ENCODE data around the gene OR7C1.
"Not testable (repeated sequence)": the region's sequence is repeated elsewhere in the genome, so short reads cannot be mapped to it uniquely, and the experiment has no call there.

OR7C1 gene

GRCh38 chr19:14783410-14783998 lies 51.5 kb downstream of the OR7C1 start:
- DNase-seq, result peak in 1 of 2 donors; percentile 25

- DNase-seq, result no peak
Observed at GRCh38 chr19:14782626-14783409, 52.2 kb downstream of the OR7C1 start.

GRCh38 chr19:14781713-14782536 lies 53.1 kb downstream of the OR7C1 start:
- not testable (repeated sequence) for DNase-seq

GRCh38 chr19:14780622-14781225 lies 54.3 kb downstream of the OR7C1 start:
- not testable (repeated sequence) for DNase-seq

GRCh38 chr19:14779151-14779550 lies 55.8 kb downstream of the OR7C1 start:
- no peak for DNase-seq

GRCh38 chr19:14778110-14778845 lies 56.7 kb downstream of the OR7C1 start, which contains the start of gene ADGRE2:
TSS of gene ADGRE2 (minus strand) at chr19:14778560. CDS start at chr19:14776756, 1,804 bp downstream.
- DNase-seq, result not testable (repeated sequence)

- not testable (repeated sequence) for DNase-seq
Observed at GRCh38 chr19:14777645-14778044, 57.3 kb downstream of the OR7C1 start.

- DNase-seq, result peak in 1 of 2 donors; percentile 20
Observed at GRCh38 chr19:14775869-14776586, 59.0 kb downstream of the OR7C1 start.

GRCh38 chr19:14775326-14775725 lies 59.7 kb downstream of the OR7C1 start:
- DNase-seq, result not testable (repeated sequence)

- no peak for DNase-seq
Observed at GRCh38 chr19:14774373-14774772, 60.6 kb downstream of the OR7C1 start.

- DNase-seq, result not testable (repeated sequence)
Observed at GRCh38 chr19:14773722-14774121, 61.3 kb downstream of the OR7C1 start.

GRCh38 chr19:14772995-14773394 lies 62.0 kb downstream of the OR7C1 start:
- no peak for DNase-seq

- DNase-seq, result no peak
Observed at GRCh38 chr19:14772467-14772866, 62.5 kb downstream of the OR7C1 start.

GRCh38 chr19:14770944-14771839 lies 63.8 kb downstream of the OR7C1 start:
- DNase-seq, result no peak

- DNase-seq, result no peak
Observed at GRCh38 chr19:14770136-14770535, 64.8 kb downstream of the OR7C1 start.

- DNase-seq, result no peak
Observed at GRCh38 chr19:14769201-14769600, 65.8 kb downstream of the OR7C1 start.

- no peak for DNase-seq
Observed at GRCh38 chr19:14768001-14768400, 67.0 kb downstream of the OR7C1 start.

- no peak for DNase-seq
Observed at GRCh38 chr19:14767466-14767971, 67.5 kb downstream of the OR7C1 start.

GRCh38 chr19:14765841-14766240 lies 69.1 kb downstream of the OR7C1 start:
- not testable (repeated sequence) for DNase-seq

GRCh38 chr19:14765403-14765802 lies 69.6 kb downstream of the OR7C1 start:
- DNase-seq, result not testable (repeated sequence)

Measured in CD4-positive, alpha-beta T cell treated with Interferon alpha-2 for 1 hour (primary cell).